ENCODE data around the gene BHLHA9. TPM values are rescaled to one million over a fixed set of nuclear protein-coding genes. Genes with fewer than 3 reads are reported as not detected.

The BHLHA9 gene
- total and polyA plus RNA-seq, 2 donors from 2014 or later = not detected

- no peaks in the 10 kb centered on the region for H3K4me1 ChIP-seq (ENCODE audit: control insufficient read depth in 2 of 3, insufficient read depth in 2 of 3, low read depth in 1 of 3, low read length in 3 of 3)
- no peak for TF ChIP-seq CTCF (IDR thresholded peaks at IDR 0.05; ENCODE audit: borderline replicate concordance, extremely low read depth, insufficient read depth)
- DNase-seq = peak in 4 of 5 donors; percentile 42 to 70 (median 54)
- H3K27ac ChIP-seq (ENCODE audit: low read depth in 2 of 2, low read length in 2 of 2) = no peak overlapping the region
- intact Hi-C loops (cut with DNase I) = no loop called here
- no peak for FAIRE-seq
- H3K9ac ChIP-seq (ENCODE audit: low read length in 3 of 3) = no peak overlapping the region
- H3K27me3 ChIP-seq (ENCODE audit: control insufficient read depth, insufficient read depth, low read length) = no peaks in the 10 kb centered on the region
- H3K9me3 ChIP-seq (ENCODE audit: control insufficient read depth in 2 of 3, insufficient read depth in 1 of 3, low read length in 3 of 3) = no peaks in the 10 kb centered on the region
- no peaks in the 10 kb centered on the region for H3K36me3 ChIP-seq (ENCODE audit: control insufficient read depth in 2 of 3, insufficient read depth in 3 of 3, low read length in 3 of 3)
- H3K4me3 ChIP-seq (ENCODE audit: low read length in 3 of 3) = no peak overlapping the region
Measured at GRCh38 chr17:1312261-1312870, 42.1 kb downstream of the BHLHA9 start.

GRCh38 chr17:1313270-1314005, 43.2 kb downstream of the BHLHA9 start:
- intact Hi-C loops (cut with DNase I) = no loop called here
- H3K36me3 ChIP-seq (ENCODE audit: control insufficient read depth in 2 of 3, insufficient read depth in 3 of 3, low read length in 3 of 3) = no peaks in the 10 kb centered on the region
- H3K4me1 ChIP-seq (ENCODE audit: control insufficient read depth in 2 of 3, insufficient read depth in 2 of 3, low read depth in 1 of 3, low read length in 3 of 3) = no peaks in the 10 kb centered on the region
- no peaks in the 10 kb centered on the region for H3K9me3 ChIP-seq (ENCODE audit: control insufficient read depth in 2 of 3, insufficient read depth in 1 of 3, low read length in 3 of 3)
- H3K27me3 ChIP-seq (ENCODE audit: control insufficient read depth, insufficient read depth, low read length) = no peaks in the 10 kb centered on the region
- TF ChIP-seq CTCF (IDR thresholded peaks at IDR 0.05; ENCODE audit: borderline replicate concordance, extremely low read depth, insufficient read depth) = no peak
- FAIRE-seq (no peak), DNase-seq (no peak)
- no peak overlapping the region for H3K9ac ChIP-seq (ENCODE audit: low read length in 3 of 3)
- no peak overlapping the region for H3K4me3 ChIP-seq (ENCODE audit: low read length in 3 of 3)
- no peak overlapping the region for H3K27ac ChIP-seq (ENCODE audit: low read depth in 2 of 2, low read length in 2 of 2)

GRCh38 chr17:1315409-1315808, 45.2 kb downstream of the BHLHA9 start:
- intact Hi-C loops (cut with DNase I) = no loop called here
- FAIRE-seq (no peak), DNase-seq (no peak)
- Histone ChIP-seq H3K9me3 (ENCODE audit: control insufficient read depth in 2 of 3, insufficient read depth in 1 of 3, low read length in 3 of 3) (no peaks in the 10 kb centered on the region), H3K4me3 (ENCODE audit: low read length in 3 of 3) (no peak overlapping the region), H3K27me3 (ENCODE audit: control insufficient read depth, insufficient read depth, low read length) (no peaks in the 10 kb centered on the region), H3K36me3 (ENCODE audit: control insufficient read depth in 2 of 3, insufficient read depth in 3 of 3, low read length in 3 of 3) (no peaks in the 10 kb centered on the region), H3K9ac (ENCODE audit: low read length in 3 of 3) (no peak overlapping the region), H3K27ac (ENCODE audit: low read depth in 2 of 2, low read length in 2 of 2) (no peak overlapping the region), H3K4me1 (ENCODE audit: control insufficient read depth in 2 of 3, insufficient read depth in 2 of 3, low read depth in 1 of 3, low read length in 3 of 3) (no peaks in the 10 kb centered on the region)
- no peak for TF ChIP-seq CTCF (IDR thresholded peaks at IDR 0.05; ENCODE audit: borderline replicate concordance, extremely low read depth, insufficient read depth)
